Upper lobe of left lung (tissue), 6 donors: ENCODE results near the gene ACTL10. TPM values are rescaled to one million over a fixed set of nuclear protein-coding genes. Genes with fewer than 3 reads are reported as not detected.

Source experiments
- ATAC-seq, 2 donors: fragments of 200-7000 bp; cut with Tn5 transposase; one replicate each; pipeline ENCODE4 v1.9.1; 2022; ENCODE audit warnings: mild to moderate bottlenecking in 2 of 2, moderate library complexity in 2 of 2; ENCODE audit not compliant: low FRiP score in 2 of 2
- DNase-seq, 2 donors: peaks; one replicate each; pipeline ENCODE4 v3.0.0-alpha.2; 2019 to 2020
- H3K27ac ChIP-seq, 4 donors: fragments of 200-600 bp; sonication (generic); one replicate each; pipeline ENCODE4 v1.5.1; 2016 to 2019
- H3K27me3 ChIP-seq, 4 donors: fragments of 200-600 bp; sonication (generic); one replicate each; pipeline ENCODE4 v1.5.1; 2017 to 2019
- H3K36me3 ChIP-seq, 4 donors: fragments of 200-600 bp; sonication (generic); one replicate each; pipeline ENCODE4 v1.5.1; 2016 to 2019
- H3K4me1 ChIP-seq, 4 donors: fragments of 200-600 bp; sonication (generic); one replicate each; pipeline ENCODE4 v1.5.1; 2018 to 2019
- H3K4me3 ChIP-seq, 4 donors: fragments of 200-600 bp; sonication (generic); one replicate each; pipeline ENCODE4 v1.5.1; 2017 to 2019; ENCODE audit warnings: mild to moderate bottlenecking in 2 of 4, moderate library complexity in 1 of 4
- H3K9me3 ChIP-seq, 4 donors: fragments of 200-600 bp; sonication (generic); one replicate each; pipeline ENCODE4 v1.5.1; 2018 to 2019
- EP300 ChIP-seq, 4 donors: sonication (generic); formaldehyde crosslinking; IDR thresholded peaks; one replicate each; pipeline ENCODE4 v1.5.1; 2017; ENCODE audit warnings: antibody characterized with exemption in 4 of 4, control low read depth in 2 of 4
- POLR2A ChIP-seq, 4 donors: fragments of 450-650 bp; IDR thresholded peaks; one replicate each; pipeline ENCODE4 v1.5.1; 2016 to 2017; ENCODE audit warnings: antibody characterized with exemption in 4 of 4, mild to moderate bottlenecking in 2 of 4
- POLR2AphosphoS5 ChIP-seq, 2 donors: sonication (generic); formaldehyde crosslinking; IDR thresholded peaks; one replicate each; pipeline ENCODE4 v1.5.1; 2017; ENCODE audit warnings: antibody characterized with exemption in 2 of 2
- WGBS, 2 donors: methylation state at CpG; one replicate each; pipeline ENCODE4 v1.1.5; 2017 to 2018; 5-methylcytosine and 5-hydroxymethylcytosine counted together
- total RNA-seq, 6 donors: library from RNA; depleted of rRNA in 4 of 6; stranded (reverse); fragments of >200 nt in 4 of 6; gene quantifications; one replicate each; pipeline versions ENCODE4 v1.1.0 to v1.2.1, GENCODE V29; 2016 to 2021
- TF ChIP-seq, protein P1 (sequence below), 6 experiments: fragments of 450-650 bp in 4 of 6; fragments of 200-600 bp in 2 of 6; sonication (generic) in 2 of 6; IDR thresholded peaks; one replicate each; pipeline ENCODE4 v1.5.1; 2016 to 2019; ENCODE audit warnings: antibody characterized with exemption in 6 of 6
- donor health status: DM: no; HTN: no; CAD: no; lungs with moderate emphysema.
- donor health status: DM: no; HTN: yes; CAD: no; lungs with severe emphysema.

The ACTL10 gene
- total RNA-seq, 6 donors from 2014 or later: 1.7 to 3.8 (median 2.1) TPM; not detected in 1

DNA sequence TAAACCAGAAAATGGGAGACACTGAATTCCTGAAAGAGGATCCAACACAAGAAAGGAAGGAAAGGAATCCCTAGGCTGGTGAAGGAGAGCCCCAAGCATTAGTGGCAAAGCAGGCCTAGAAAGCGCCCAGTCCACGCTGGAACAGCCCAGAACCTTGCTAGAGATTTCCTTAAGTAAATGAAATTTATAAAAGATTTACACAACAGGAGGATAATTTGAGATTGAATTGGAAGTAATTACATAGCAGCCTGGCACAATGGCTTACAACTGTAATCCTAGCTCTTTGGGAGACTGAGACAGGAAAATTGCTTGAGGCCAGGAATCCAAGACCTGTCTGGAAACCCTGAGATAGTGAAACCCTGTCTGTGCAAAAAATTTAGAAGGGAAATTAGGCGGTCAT, 31.4 kb upstream of the ACTL10 start:
- H3K27me3 ChIP-seq: no peaks in the 10 kb centered on the region
- DNase-seq (no peak), ATAC-seq (no peak)
- WGBS, 2 donors: 98 to 99% methylated on average over 3 of the region's 3 CpGs
- no peaks in the 10 kb centered on the region for H3K9me3 ChIP-seq
- peaks cover 15 to 53% (median 28%) of the 10 kb centered on the region in 4 donors for H3K36me3 ChIP-seq
- no peak overlapping the region for H3K27ac ChIP-seq
- TF ChIP-seq POLR2AphosphoS5 (IDR thresholded peaks at IDR 0.05): no peak
- TF ChIP-seq, protein P1, sequence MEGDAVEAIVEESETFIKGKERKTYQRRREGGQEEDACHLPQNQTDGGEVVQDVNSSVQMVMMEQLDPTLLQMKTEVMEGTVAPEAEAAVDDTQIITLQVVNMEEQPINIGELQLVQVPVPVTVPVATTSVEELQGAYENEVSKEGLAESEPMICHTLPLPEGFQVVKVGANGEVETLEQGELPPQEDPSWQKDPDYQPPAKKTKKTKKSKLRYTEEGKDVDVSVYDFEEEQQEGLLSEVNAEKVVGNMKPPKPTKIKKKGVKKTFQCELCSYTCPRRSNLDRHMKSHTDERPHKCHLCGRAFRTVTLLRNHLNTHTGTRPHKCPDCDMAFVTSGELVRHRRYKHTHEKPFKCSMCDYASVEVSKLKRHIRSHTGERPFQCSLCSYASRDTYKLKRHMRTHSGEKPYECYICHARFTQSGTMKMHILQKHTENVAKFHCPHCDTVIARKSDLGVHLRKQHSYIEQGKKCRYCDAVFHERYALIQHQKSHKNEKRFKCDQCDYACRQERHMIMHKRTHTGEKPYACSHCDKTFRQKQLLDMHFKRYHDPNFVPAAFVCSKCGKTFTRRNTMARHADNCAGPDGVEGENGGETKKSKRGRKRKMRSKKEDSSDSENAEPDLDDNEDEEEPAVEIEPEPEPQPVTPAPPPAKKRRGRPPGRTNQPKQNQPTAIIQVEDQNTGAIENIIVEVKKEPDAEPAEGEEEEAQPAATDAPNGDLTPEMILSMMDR (IDR thresholded peaks at IDR 0.05): no peak
- TF ChIP-seq EP300 (IDR thresholded peaks at IDR 0.05): no peak
- no peak for TF ChIP-seq POLR2A (IDR thresholded peaks at IDR 0.05)
- no peaks in the 10 kb centered on the region for H3K4me1 ChIP-seq
- H3K4me3 ChIP-seq: no peak overlapping the region

DNA sequence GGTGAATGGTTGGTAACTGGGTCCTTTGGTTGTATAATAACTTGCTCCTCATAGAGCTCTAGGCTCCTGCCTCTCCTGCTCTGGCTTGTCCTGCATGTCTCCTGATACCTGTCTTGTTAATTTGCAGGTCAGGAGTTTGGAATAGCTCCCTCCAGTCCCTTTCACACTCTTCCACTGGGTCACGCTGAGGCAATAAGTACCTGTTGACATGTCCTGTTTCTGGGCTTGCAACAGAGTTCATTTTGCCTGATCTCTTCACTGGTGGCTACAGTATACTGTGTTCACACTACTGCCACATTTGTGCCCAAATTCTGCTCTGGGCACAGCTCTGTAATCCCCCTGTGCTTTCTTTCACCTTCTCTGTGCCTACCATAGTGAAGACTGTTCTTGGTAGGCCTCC, 30.0 kb upstream of the ACTL10 start:
- Histone ChIP-seq H3K27me3 (no peaks in the 10 kb centered on the region), H3K36me3 (peaks cover 18 to 56% (median 32%) of the 10 kb centered on the region in 4 donors), H3K4me1 (no peaks in the 10 kb centered on the region), H3K27ac (no peak overlapping the region), H3K9me3 (no peaks in the 10 kb centered on the region), H3K4me3 (no peak overlapping the region)
- DNase-seq (no peak), ATAC-seq (no peak)
- TF ChIP-seq POLR2AphosphoS5 (IDR thresholded peaks at IDR 0.05) (no peak), EP300 (IDR thresholded peaks at IDR 0.05) (no peak), POLR2A (IDR thresholded peaks at IDR 0.05) (no peak)
- TF ChIP-seq, protein P1 (IDR thresholded peaks at IDR 0.05): no peak
- WGBS, 2 donors: 64 to 85% methylated on average over 1 of the region's 1 CpG

DNA sequence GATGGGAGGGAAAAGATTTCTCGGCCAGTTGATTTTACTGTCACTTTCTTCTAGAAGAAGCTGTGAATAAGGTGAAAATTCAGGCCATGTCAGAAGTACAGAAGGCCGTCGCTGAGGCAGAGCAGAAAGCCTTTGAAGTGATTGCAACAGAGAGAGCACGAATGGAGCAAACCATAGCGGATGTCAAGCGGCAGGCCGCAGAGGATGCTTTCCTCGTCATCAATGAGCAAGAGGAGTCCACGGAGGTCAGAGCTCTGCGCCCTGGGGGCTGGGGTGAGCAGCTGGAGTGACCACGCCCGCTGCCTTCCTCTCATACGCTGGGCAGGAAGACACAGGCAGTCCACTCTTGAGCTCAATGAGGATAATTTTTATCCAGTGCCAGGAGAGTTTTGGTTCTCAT, 26.5 kb upstream of the ACTL10 start:
- Histone ChIP-seq H3K4me1 (no peaks in the 10 kb centered on the region), H3K9me3 (no peaks in the 10 kb centered on the region), H3K4me3 (no peak overlapping the region), H3K27me3 (no peaks in the 10 kb centered on the region), H3K27ac (no peak overlapping the region), H3K36me3 (peaks cover 25 to 81% (median 43%) of the 10 kb centered on the region in 4 donors)
- no peak for DNase-seq
- 82 to 86% methylated on average over 13 of the region's 13 CpGs for WGBS, 2 donors
- ATAC-seq: no peak
- TF ChIP-seq POLR2A (IDR thresholded peaks at IDR 0.05): no peak
- TF ChIP-seq, protein P1 (IDR thresholded peaks at IDR 0.05): no peak
- no peak for TF ChIP-seq POLR2AphosphoS5 (IDR thresholded peaks at IDR 0.05)
- TF ChIP-seq EP300 (IDR thresholded peaks at IDR 0.05): no peak

DNA sequence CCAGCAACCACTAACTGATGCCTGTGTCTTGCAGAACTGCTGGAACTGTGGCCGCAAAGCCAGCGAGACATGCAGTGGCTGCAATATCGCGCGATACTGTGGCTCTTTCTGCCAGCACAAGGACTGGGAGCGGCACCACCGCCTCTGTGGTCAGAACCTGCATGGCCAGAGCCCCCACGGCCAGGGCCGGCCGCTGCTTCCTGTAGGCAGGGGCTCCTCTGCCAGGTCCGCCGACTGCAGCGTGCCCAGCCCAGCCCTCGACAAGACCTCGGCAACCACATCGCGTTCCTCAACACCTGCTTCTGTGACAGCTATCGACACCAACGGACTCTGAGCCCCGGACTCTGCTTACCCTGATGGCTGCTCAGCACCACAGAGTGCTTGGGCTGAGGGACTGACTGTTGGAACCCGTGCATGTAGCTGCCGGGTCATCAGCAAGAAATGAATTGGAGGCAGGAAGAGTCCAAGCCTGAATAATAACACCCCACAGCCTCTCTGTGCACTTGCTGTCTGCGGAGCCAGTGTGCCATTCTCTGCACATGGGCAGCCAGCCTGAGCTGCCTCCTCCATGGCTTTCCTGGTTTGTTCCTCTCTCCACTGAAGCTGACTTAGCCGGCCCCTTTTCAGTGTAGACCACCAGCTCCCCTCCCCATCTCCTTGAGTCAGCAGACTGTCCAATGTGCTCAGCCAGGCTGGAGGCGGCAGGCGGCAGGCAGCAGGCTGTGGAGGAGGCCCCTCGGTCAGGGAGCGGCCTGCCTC, 22.3 kb upstream of the ACTL10 start:
- TF ChIP-seq POLR2A (IDR thresholded peaks at IDR 0.05): no peak
- no peak for TF ChIP-seq EP300 (IDR thresholded peaks at IDR 0.05)
- TF ChIP-seq POLR2AphosphoS5 (IDR thresholded peaks at IDR 0.05): no peak
- TF ChIP-seq, protein P1 (IDR thresholded peaks at IDR 0.05): no peak
- DNase-seq (peak in 1 of 2 donors; percentile 83), ATAC-seq (no peak)
- H3K9me3 ChIP-seq: no peaks in the 10 kb centered on the region
- peaks cover 11 to 26% (median 21%) of the 10 kb centered on the region in 4 donors for H3K4me1 ChIP-seq
- H3K4me3 ChIP-seq: no peak overlapping the region
- 91 to 96% methylated on average over 17 to 28 of the region's 28 CpGs for WGBS, 2 donors
- no peaks in the 10 kb centered on the region for H3K27me3 ChIP-seq
- H3K27ac ChIP-seq: no peak overlapping the region
- peaks cover 16 to 61% (median 32%) of the 10 kb centered on the region in 4 donors for H3K36me3 ChIP-seq

DNA sequence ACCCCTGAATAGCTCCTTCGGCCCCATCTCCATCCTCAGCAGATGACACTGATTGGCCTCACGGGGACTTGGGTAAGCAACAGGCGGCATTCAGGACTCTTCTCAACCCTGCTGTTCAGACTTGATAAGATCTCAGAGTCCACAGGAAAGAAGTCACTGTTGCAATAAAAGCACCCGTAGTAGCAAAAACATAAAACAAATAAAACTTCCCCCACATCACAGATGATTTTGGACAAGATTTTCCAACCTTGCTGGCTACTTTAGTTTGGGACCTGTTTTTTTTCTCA, 21.7 kb upstream of the ACTL10 start:
- peaks cover 12 to 56% (median 28%) of the 10 kb centered on the region in 4 donors for H3K36me3 ChIP-seq
- no peak overlapping the region for H3K4me3 ChIP-seq
- H3K9me3 ChIP-seq: no peaks in the 10 kb centered on the region
- no peaks in the 10 kb centered on the region for H3K27me3 ChIP-seq
- H3K27ac ChIP-seq: no peak overlapping the region
- H3K4me1 ChIP-seq: peaks cover 12 to 29% (median 21%) of the 10 kb centered on the region in 4 donors
- DNase-seq (no peak), ATAC-seq (no peak)
- TF ChIP-seq, protein P1 (IDR thresholded peaks at IDR 0.05): no peak
- TF ChIP-seq POLR2AphosphoS5 (IDR thresholded peaks at IDR 0.05) (no peak), POLR2A (IDR thresholded peaks at IDR 0.05) (no peak)
- 43 to 79% methylated on average over 3 to 4 of the region's 4 CpGs for WGBS, 2 donors
